ENCODE data around the gene EGR2. TPM values are rescaled to one million over a fixed set of nuclear protein-coding genes. Genes with fewer than 3 reads are reported as not detected.

The EGR2 gene
- total and polyA plus RNA-seq, 2 donors (not counting 3 experiments of a cell fraction or from before 2014, with no cell fraction given): 0.46 to 0.47 TPM

DNA sequence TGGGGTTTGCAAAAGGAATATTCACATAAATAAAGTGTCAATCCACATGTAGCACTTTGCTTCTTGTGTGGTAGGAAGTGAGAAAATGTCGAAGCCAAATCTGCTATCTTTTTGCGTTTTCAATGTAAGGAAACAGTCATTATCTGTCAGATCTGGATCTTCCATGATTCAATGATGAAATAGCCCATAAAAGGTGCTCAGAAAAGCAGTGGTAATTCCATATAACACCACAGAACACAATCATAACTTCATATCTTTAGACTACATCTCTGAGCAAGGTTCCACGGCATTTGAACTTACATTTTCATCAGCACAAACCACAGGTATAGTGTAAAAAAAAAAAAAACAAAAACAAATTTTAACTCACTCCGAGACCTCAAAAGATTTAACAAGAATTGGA, 39.9 kb upstream of the EGR2 start:
- POLR2A ChIA-PET: no interaction called here
- H3K27me3 ChIP-seq (ENCODE audit: control insufficient read depth in 2 of 2, insufficient read depth in 2 of 2, low read length in 2 of 2): no peaks in the 10 kb centered on the region
- intact Hi-C loops (cut with micrococcal nuclease) (no loop called here), dilution Hi-C loops (cut with MboI; ENCODE audit: extremely low pct_ligation_motif_present, low sequenced_read_pairs) (no loop called here)
- no peak overlapping the region for H2AFZ ChIP-seq (ENCODE audit: low read depth, low read length)
- H3K9me1 ChIP-seq (replicated peaks; ENCODE audit: control insufficient read depth, extremely low read depth, insufficient read depth, low read length): no peaks in the 10 kb centered on the region
- TF ChIP-seq GATA2 (IDR thresholded peaks at IDR 0.05; ENCODE audit: insufficient read depth, insufficient read length, low read depth, low read length): no peak
- no peak for TF ChIP-seq MYC (IDR thresholded peaks at IDR 0.05; ENCODE audit: low read depth, low read length)
- TF ChIP-seq, protein P1, sequence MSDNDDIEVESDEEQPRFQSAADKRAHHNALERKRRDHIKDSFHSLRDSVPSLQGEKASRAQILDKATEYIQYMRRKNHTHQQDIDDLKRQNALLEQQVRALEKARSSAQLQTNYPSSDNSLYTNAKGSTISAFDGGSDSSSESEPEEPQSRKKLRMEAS (IDR thresholded peaks at IDR 0.05; ENCODE audit: insufficient read depth, insufficient read length): no peak
- TF ChIP-seq CTCF (IDR thresholded peaks at IDR 0.05; ENCODE audit: extremely low read depth in 1 of 2, insufficient read depth in 1 of 2, low read depth in 1 of 2, low read length in 2 of 2): no peak
- TF ChIP-seq POLR2AphosphoS5 (IDR thresholded peaks at IDR 0.05; ENCODE audit: insufficient read depth, low read depth, low read length): no peak
- no peak for TF ChIP-seq POLR2A (IDR thresholded peaks at IDR 0.05; ENCODE audit: low read depth, low read length)
- TF ChIP-seq EZH2 (IDR thresholded peaks at IDR 0.05; ENCODE audit: borderline replicate concordance, low read depth, low read length, severe bottlenecking): no peak
- no peak for TF ChIP-seq FOS (IDR thresholded peaks at IDR 0.05; ENCODE audit: borderline replicate concordance, insufficient read depth, low read length)
- no peak for TF ChIP-seq JUN (IDR thresholded peaks at IDR 0.05; ENCODE audit: borderline replicate concordance, insufficient read depth, insufficient read length, low read depth)
- no peak for DNase-seq (ENCODE audit: low read depth, low spot score)
- H3K4me1 ChIP-seq (ENCODE audit: control insufficient read depth, extremely low read depth, insufficient read depth, low read length): no peaks in the 10 kb centered on the region
- BruUV-seq (replicated peaks): no TSS peak
- H3K36me3 ChIP-seq (ENCODE audit: control insufficient read depth in 2 of 2, extremely low read depth in 1 of 2, insufficient read depth in 2 of 2, low read length in 2 of 2): no peaks in the 10 kb centered on the region
- CTCF ChIA-PET: no interaction called here
- no peak overlapping the region for H3K4me3 ChIP-seq (replicated peaks in 1 of 3; ENCODE audit: insufficient read depth in 1 of 3, low read depth in 1 of 3, low read length in 3 of 3)
- H4K20me1 ChIP-seq (replicated peaks; ENCODE audit: control insufficient read depth, extremely low read depth, insufficient read depth, low read length): no peaks in the 10 kb centered on the region
- no peaks in the 10 kb centered on the region for H3K9me3 ChIP-seq (replicated peaks; ENCODE audit: control insufficient read depth, insufficient read depth, low read length)
- no peaks in the 10 kb centered on the region for H3K79me2 ChIP-seq (ENCODE audit: control insufficient read depth, insufficient read depth, low read length)
- H3K4me2 ChIP-seq (ENCODE audit: insufficient read depth, low read length): no peak overlapping the region
- no peak overlapping the region for H3K9ac ChIP-seq (replicated peaks; ENCODE audit: extremely low read depth, insufficient read depth, low read length)
- H3K27ac ChIP-seq (ENCODE audit: insufficient read depth, low read depth, low read length): no peak overlapping the region
- no peak for FAIRE-seq
